ACC112 (cell line): Measurements from ENCODE around the gene PPM1J.
"Not testable (repeated sequence)": the region's sequence is repeated elsewhere in the genome, so short reads cannot be mapped to it uniquely, and the experiment has no call there.

Source experiments
- H2AFZ ChIP-seq: fragments of 200-600 bp; sonication (generic); one replicate; pipeline ENCODE4 v1.6.0; 2017; ENCODE audit warnings: antibody characterized with exemption, low read length; ENCODE audit not compliant: unreplicated experiment
- H3K27ac ChIP-seq: fragments of 200-600 bp; sonication (generic); 2 replicates; pipeline ENCODE4 v1.5.1; 2014; ENCODE audit warnings: low read depth, mild to moderate bottlenecking, antibody characterized with exemption, low read length, moderate library complexity
- H3K27me3 ChIP-seq: fragments of 200-600 bp; sonication (generic); 2 replicates; pipeline ENCODE4 v1.6.1; 2014; ENCODE audit warnings: mild to moderate bottlenecking, antibody characterized with exemption, low read length, moderate library complexity, mixed read lengths; ENCODE audit not compliant: insufficient read depth
- H3K36me3 ChIP-seq: fragments of 200-600 bp; sonication (generic); 2 replicates; pipeline ENCODE4 v1.6.1; 2016; ENCODE audit warnings: mild to moderate bottlenecking, antibody characterized with exemption, low read length, moderate library complexity, mixed read lengths; ENCODE audit not compliant: insufficient read depth
- H3K4me1 ChIP-seq: fragments of 200-600 bp; sonication (generic); one replicate; pipeline ENCODE4 v1.6.1; 2016; ENCODE audit warnings: low read length, mixed read lengths; ENCODE audit not compliant: insufficient read depth, unreplicated experiment, control insufficient read depth
- H3K4me3 ChIP-seq: fragments of 200-600 bp; sonication (generic); 2 replicates; pipeline ENCODE4 v1.5.1; 2014; ENCODE audit warnings: mild to moderate bottlenecking, low read depth, low read length
- H3K79me2 ChIP-seq: fragments of 200-600 bp; sonication (generic); one replicate; pipeline ENCODE4 v1.6.0; 2016; ENCODE audit warnings: low read length; ENCODE audit not compliant: control insufficient read depth, unreplicated experiment, insufficient read depth

PPM1J gene

DNA sequence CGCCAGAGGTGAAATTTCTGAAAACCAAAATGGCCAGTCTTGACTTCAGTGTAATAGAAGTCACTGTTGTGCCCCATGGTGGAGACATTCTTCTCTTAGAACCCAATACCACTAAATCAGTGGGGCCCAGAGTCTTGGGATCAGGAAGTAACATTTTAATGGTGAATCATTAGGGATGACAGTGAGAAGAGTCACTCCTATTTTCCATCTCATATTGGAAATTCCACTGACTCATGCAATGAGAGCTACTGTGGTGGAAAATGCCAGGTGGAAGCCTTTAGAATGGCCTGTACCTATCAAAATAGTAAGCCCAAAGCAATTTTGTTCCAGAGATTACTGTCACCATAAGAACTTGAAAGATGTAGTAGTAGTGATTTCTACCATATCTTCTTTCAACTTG lies 20.6 kb upstream of the PPM1J start:
- H3K27ac ChIP-seq, result peak overlapping the region; percentile 55
- peaks cover 10% of the 10 kb centered on the region for H3K4me1 ChIP-seq
- H3K27me3 ChIP-seq, result no peaks in the 10 kb centered on the region
- no peak overlapping the region for H3K4me3 ChIP-seq
- no peaks in the 10 kb centered on the region for H3K36me3 ChIP-seq
- no peaks in the 10 kb centered on the region for H3K79me2 ChIP-seq
- H2AFZ ChIP-seq, result no peak overlapping the region

DNA sequence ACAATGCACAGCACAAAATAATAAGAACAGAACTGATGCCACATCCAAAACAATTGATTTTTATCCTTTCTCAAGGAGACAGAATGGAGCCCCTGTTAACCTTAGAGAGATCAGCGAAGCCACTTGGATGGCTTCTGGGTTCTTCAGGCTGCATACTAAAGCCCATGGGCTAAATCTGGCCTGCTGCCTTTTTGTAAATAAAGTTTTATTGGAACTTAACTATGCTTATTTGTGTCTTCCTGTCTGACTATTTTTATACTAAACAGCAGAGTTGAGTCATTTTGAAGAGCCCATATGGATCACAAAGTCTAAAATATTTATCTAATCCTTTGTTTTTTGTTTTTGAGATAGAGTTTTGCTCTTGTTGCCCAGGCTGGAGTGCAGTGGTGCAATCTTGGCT lies 16.3 kb upstream of the PPM1J start:
- H3K4me3 ChIP-seq, result no peak overlapping the region
- no peak overlapping the region for H2AFZ ChIP-seq
- no peaks in the 10 kb centered on the region for H3K36me3 ChIP-seq
- H3K27me3 ChIP-seq, result no peaks in the 10 kb centered on the region
- no peak overlapping the region for H3K27ac ChIP-seq
- no peaks in the 10 kb centered on the region for H3K79me2 ChIP-seq
- peaks cover 15% of the 10 kb centered on the region for H3K4me1 ChIP-seq

DNA sequence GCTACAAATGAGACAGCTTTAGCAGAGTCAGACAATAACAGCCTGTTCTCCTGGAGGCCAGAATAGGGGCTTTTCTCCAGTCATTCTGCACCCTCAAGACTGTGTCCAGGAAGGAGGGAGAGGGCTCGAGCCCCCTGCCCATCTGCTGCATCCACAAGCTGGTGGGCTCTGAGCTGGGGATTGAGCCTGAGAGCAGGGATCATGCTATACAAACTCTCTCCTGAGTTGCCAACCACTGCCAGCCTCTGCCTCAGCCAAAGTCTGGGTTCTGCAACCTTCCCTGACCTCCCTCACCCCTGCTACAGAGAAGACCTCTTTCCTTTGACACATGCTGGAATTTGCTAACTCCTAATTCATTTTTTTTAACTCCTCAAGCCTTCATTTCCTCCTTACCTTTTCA lies 14.8 kb upstream of the PPM1J start:
- H3K4me1 ChIP-seq, result peaks cover 5% of the 10 kb centered on the region
- no peak overlapping the region for H2AFZ ChIP-seq
- no peak overlapping the region for H3K27ac ChIP-seq
- H3K79me2 ChIP-seq, result no peaks in the 10 kb centered on the region
- no peaks in the 10 kb centered on the region for H3K36me3 ChIP-seq
- no peaks in the 10 kb centered on the region for H3K27me3 ChIP-seq
- H3K4me3 ChIP-seq, result no peak overlapping the region

- not testable (repeated sequence) for H3K27ac ChIP-seq, H3K79me2 ChIP-seq, H3K27me3 ChIP-seq, H3K4me3 ChIP-seq, H3K36me3 ChIP-seq, H2AFZ ChIP-seq, H3K4me1 ChIP-seq
These were observed 13.9 kb upstream of the PPM1J start for GRCh38 chr1:112729011-112729410.

DNA sequence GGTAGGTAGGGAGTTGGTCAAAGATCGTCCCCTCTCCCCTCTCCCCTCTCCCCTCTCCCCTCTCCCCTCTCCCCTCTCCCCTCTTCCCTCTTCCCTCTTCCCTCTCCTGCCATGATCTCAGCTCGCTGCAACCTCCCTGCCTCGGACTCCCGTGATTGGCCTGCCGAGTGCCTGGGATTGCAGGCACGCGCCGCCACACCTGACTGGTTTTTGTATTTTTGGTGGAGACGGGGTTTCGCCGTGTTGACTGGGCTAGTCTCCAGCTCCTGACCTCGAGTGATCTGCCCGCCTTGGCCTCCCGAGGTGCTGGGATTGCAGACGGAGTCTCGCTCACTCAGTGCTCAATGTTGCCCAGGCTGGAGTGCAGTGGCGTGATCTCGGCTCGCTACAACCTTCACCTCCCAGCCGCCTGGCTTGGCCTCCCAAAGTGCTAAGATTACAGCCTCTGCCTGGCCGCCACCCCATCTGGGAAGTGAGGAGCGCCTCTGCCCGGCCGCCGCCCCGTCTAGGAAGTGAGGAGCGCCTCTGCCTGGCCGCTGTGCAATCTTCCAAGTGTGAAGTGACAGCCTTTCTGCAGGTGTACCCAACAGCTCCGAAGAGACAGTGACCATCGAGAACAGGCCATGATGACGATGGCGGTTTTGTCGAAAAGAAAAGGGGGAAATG lies 13.3 kb upstream of the PPM1J start:
- H3K4me1 ChIP-seq, H3K27ac ChIP-seq, H3K4me3 ChIP-seq, H3K79me2 ChIP-seq, H3K27me3 ChIP-seq, H2AFZ ChIP-seq, H3K36me3 ChIP-seq: not testable (repeated sequence)

DNA sequence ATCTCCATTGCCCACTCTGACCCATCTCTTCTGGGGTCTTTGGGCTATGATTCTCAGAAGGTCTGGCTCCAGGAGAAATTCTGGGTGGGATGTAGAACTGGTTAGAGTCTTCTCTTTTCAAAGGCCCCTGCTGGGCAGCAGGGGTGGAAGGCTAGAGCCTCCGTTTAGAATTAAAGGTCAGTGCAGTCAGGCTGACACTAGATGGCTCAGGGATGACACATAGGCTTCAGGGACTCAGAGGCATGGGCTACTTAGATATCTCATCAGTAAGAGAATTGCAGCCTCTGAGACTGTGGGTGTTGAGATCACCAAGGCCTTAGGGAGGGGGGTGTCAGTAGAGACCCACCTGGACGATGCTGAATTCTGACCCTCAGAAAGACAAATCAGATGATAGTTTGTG lies 12.6 kb upstream of the PPM1J start:
- Histone ChIP-seq H3K4me3 (no peak overlapping the region), H3K36me3 (no peaks in the 10 kb centered on the region), H3K79me2 (no peaks in the 10 kb centered on the region), H3K27me3 (no peaks in the 10 kb centered on the region), H3K4me1 (peaks cover 5% of the 10 kb centered on the region), H3K27ac (no peak overlapping the region), H2AFZ (no peak overlapping the region)

DNA sequence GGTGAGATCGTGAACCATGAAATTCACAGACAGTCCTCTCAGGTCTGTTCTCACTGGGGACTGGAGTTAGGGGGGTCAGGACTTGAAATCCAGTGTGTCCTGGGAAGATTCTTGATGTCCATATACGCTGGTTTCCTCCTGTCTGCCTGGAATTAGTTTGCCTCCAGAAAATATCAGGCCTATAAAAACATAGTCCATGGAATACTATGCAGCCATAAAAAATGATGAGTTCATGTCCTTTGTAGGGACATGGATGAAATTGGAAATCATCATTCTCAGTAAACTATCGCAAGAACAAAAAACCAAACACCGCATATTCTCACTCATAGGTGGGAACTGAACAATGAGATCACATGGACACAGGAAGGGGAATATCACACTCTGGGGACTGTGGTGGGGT lies 9.1 kb upstream of the PPM1J start:
- H3K79me2 ChIP-seq, H3K4me3 ChIP-seq, H3K36me3 ChIP-seq, H3K4me1 ChIP-seq, H3K27ac ChIP-seq, H2AFZ ChIP-seq, H3K27me3 ChIP-seq: not testable (repeated sequence)

DNA sequence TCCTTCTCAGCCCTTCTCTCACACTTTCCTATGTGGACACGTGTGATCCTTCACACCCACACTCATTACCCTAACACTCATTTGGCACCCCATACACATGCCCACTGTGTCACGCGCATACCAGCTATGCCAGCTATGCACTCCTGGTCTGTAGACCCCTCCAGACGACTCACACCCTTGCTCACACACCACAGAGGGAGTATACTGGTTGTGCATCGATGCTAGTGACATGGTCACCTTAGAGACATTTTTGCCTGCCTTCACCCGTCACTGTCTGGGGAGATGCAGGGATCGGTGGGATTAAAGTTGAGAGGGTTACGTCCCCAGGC lies 8.3 kb upstream of the PPM1J start:
- Histone ChIP-seq H3K27me3 (peaks cover 3% of the 10 kb centered on the region; the same call in 1 of the 2 replicates), H3K4me3 (no peak overlapping the region)

DNA sequence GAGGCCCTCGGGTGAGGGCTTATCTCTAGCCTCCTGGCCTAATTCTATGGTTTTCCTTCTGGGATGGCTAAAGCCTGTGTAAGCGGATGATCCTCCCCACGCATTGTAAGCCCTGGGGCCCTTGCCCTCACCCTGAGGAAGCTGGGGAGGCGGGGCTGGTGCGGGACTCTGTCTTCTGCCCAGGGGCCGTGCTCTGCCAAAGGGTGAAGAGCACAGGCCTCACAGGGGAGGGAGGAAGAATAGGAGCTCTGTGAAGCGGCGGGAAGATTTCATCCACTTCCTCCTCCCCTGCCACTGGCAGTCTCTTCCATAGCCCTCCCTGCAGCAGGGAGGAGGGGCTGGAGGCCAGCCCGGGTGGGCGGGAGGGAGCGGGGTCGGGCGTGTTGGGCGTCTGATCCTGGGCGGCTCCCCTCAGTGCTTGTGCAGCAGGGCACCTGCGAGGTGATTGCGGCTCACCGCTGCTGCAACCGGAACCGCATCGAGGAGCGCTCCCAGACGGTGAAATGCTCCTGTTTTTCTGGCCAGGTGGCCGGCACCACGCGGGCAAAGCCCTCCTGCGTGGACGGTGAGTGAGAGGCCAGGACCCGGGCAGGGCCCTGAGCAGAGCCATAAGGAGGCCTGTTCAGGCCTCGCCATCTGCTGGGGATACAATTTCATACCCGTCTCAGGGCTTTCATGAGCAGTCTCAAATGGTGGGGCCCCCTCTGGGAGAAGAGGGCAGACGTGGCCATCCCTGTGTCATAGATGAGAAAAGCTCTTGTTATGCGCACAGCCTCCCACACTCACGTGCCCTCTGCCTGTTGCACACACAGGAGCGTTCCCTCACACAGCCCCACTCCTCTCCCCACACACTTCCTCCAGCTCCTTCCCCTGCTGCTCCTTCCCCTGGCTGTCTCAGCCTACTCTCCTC lies 7.7 kb upstream of the PPM1J start:
- H3K27ac ChIP-seq, result no peak overlapping the region
- peaks cover 4% of the 10 kb centered on the region for H3K4me1 ChIP-seq
- no peaks in the 10 kb centered on the region for H3K79me2 ChIP-seq
- H3K27me3 ChIP-seq, result peaks cover 3% of the 10 kb centered on the region; the same call in 1 of the 2 replicates
- no peak overlapping the region for H2AFZ ChIP-seq
- H3K4me3 ChIP-seq, result no peak overlapping the region
- H3K36me3 ChIP-seq, result no peaks in the 10 kb centered on the region

More for the DNA sequence above, 8.3 kb upstream of the PPM1J start:
- Histone ChIP-seq H2AFZ (no peak overlapping the region), H3K4me1 (peaks cover 5% of the 10 kb centered on the region), H3K79me2 (no peaks in the 10 kb centered on the region), H3K27ac (no peak overlapping the region), H3K36me3 (no peaks in the 10 kb centered on the region)

DNA sequence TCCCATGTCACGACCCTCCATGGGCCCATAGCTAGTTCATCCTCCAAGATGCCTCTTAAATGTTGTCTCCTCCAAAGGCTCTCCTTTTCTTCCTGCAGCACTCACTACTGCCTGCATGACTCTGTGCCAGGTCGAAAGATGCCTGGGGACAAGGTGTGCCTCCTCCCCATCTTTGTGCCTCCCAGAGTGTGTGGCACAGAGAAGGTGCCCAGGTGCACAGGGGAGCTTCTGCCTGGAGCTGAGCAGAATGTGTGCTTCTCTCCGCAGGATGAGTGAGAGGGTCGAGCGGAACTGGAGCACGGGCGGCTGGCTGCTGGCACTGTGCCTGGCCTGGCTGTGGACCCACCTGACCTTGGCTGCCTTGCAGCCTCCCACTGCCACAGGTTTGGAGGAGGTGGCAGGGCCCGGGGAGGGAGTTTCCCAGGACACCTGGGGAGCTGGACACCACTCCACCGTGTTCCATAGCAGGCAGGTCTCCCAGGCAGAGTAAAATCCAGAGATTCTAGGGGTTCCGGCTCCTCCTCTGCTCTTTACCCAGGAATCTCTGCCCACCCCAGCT lies 6.9 kb upstream of the PPM1J start:
- Histone ChIP-seq H3K27ac (no peak overlapping the region), H3K27me3 (peaks cover 3% of the 10 kb centered on the region; the same call in 1 of the 2 replicates), H3K36me3 (no peaks in the 10 kb centered on the region), H3K4me3 (no peak overlapping the region), H3K4me1 (no peaks in the 10 kb centered on the region), H3K79me2 (no peaks in the 10 kb centered on the region), H2AFZ (no peak overlapping the region)

GRCh38 chr1:112721294-112721693 lies 6.2 kb upstream of the PPM1J start:
- H3K4me3 ChIP-seq, H3K79me2 ChIP-seq, H3K4me1 ChIP-seq, H3K27me3 ChIP-seq, H2AFZ ChIP-seq, H3K36me3 ChIP-seq, H3K27ac ChIP-seq: not testable (repeated sequence)
